ENCODE results near the gene HAUS6. TPM values are rescaled to one million over a fixed set of nuclear protein-coding genes. Genes with fewer than 3 reads are reported as not detected.
"Not testable (repeated sequence)": the region's sequence is repeated elsewhere in the genome, so short reads cannot be mapped to it uniquely, and the experiment has no call there.

The HAUS6 gene
- total RNA-seq = 10 to 100 TPM in 5 of 8 experiments, 1 to 10 TPM in 3; 5.8 to 30.3 (median 11.2) TPM

GRCh38 chr9:19102631-19103345, at the start of gene HAUS6:
TSS of gene HAUS6 (minus strand) at chr9:19102904. CDS start at chr9:19102651, 253 bp downstream.
- ATAC-seq (replicated peaks in 6 of 8) = peak; percentile 95 to 98 (median 97)
- peak within 1 kb of the TSS; percentile 56 to 76 (median 61) for H3K4me3 ChIP-seq
- H3K4me1 ChIP-seq (replicated peaks in 1 of 2) = peaks cover 10 to 18% of the 10 kb centered on the region in 2 donors
- in situ Hi-C loops (cut with MboI; ENCODE audit: low pct_unique_long_range_greater_than_20kb in 2 of 9, low sequenced_read_pairs in 9 of 9, unreplicated experiment in 9 of 9) = no loop called here
- H3K27ac ChIP-seq = peak within 1 kb of the TSS; percentile 60 to 71
- WGBS, 10 experiments = 0 to 80% (median 20%) methylated on average over 4 to 21 of the region's 46 CpGs; no CpG with 5 or more reads in 2 of the 10 experiments

- ATAC-seq (replicated peaks in 6 of 8); H3K4me1 ChIP-seq (replicated peaks in 1 of 2); in situ Hi-C loops (cut with MboI; ENCODE audit: low pct_unique_long_range_greater_than_20kb in 2 of 9, low sequenced_read_pairs in 9 of 9, unreplicated experiment in 9 of 9); H3K27ac ChIP-seq; H3K4me3 ChIP-seq: not testable (repeated sequence)
- 20 to 100% (median 70%) methylated on average over 1 to 2 of the region's 2 CpGs; no CpG with 5 or more reads in 3 of the 10 experiments for WGBS, 10 experiments
Observed at GRCh38 chr9:19152160-19152498, 49.4 kb upstream of the HAUS6 start.

GRCh38 chr9:19151425-19152159, 48.9 kb upstream of the HAUS6 start:
- Histone ChIP-seq H3K4me3 (no peak overlapping the region), H3K27ac (no peak overlapping the region), H3K4me1 (replicated peaks in 1 of 2) (no peaks in the 10 kb centered on the region)
- no peak for ATAC-seq (replicated peaks in 6 of 8)
- in situ Hi-C loops (cut with MboI; ENCODE audit: low pct_unique_long_range_greater_than_20kb in 2 of 9, low sequenced_read_pairs in 9 of 9, unreplicated experiment in 9 of 9) = no loop called here
- WGBS, 10 experiments = 48 to 80% (median 67%) methylated on average over 1 to 4 of the region's 5 CpGs; no CpG with 5 or more reads in 1 of the 10 experiments

GRCh38 chr9:19149230-19149629, 46.5 kb upstream of the HAUS6 start:
- H3K27ac ChIP-seq = no peak overlapping the region
- in situ Hi-C loops (cut with MboI; ENCODE audit: low pct_unique_long_range_greater_than_20kb in 2 of 9, low sequenced_read_pairs in 9 of 9, unreplicated experiment in 9 of 9) = no loop called here
- 0 to 60% (median 28%) methylated on average over 1 to 3 of the region's 3 CpGs; no CpG with 5 or more reads in 2 of the 10 experiments for WGBS, 10 experiments
- H3K4me3 ChIP-seq = no peak overlapping the region
- no peaks in the 10 kb centered on the region for H3K4me1 ChIP-seq (replicated peaks in 1 of 2)
- peak in 3 of 8 experiments; percentile 62 to 92 (median 84) for ATAC-seq (replicated peaks in 6 of 8)

- 0 to 100% (median 89%) methylated on average over 1 to 4 of the region's 5 CpGs; no CpG with 5 or more reads in 1 of the 10 experiments for WGBS, 10 experiments
- H3K27ac ChIP-seq = no peak overlapping the region
Observed at GRCh38 chr9:19148187-19148586, 45.5 kb upstream of the HAUS6 start.

GRCh38 chr9:19146441-19147024, 43.8 kb upstream of the HAUS6 start:
- no peak for ATAC-seq (replicated peaks in 6 of 8)
- Histone ChIP-seq H3K4me1 (replicated peaks in 1 of 2) (no peaks in the 10 kb centered on the region), H3K27ac (no peak overlapping the region), H3K4me3 (no peak overlapping the region)
- WGBS, 10 experiments = 36 to 100% (median 82%) methylated on average over 1 to 6 of the region's 7 CpGs
- in situ Hi-C loops (cut with MboI; ENCODE audit: low pct_unique_long_range_greater_than_20kb in 2 of 9, low sequenced_read_pairs in 9 of 9, unreplicated experiment in 9 of 9) = no loop called here

More at GRCh38 chr9:19148187-19148586, 45.5 kb upstream of the HAUS6 start:
- H3K4me1 ChIP-seq (replicated peaks in 1 of 2) = no peaks in the 10 kb centered on the region
- peak in 3 of 8 experiments; percentile 64 to 94 (median 83) for ATAC-seq (replicated peaks in 6 of 8)
- no peak overlapping the region for H3K4me3 ChIP-seq
- in situ Hi-C loops (cut with MboI; ENCODE audit: low pct_unique_long_range_greater_than_20kb in 2 of 9, low sequenced_read_pairs in 9 of 9, unreplicated experiment in 9 of 9) = no loop called here

GRCh38 chr9:19145881-19146280, 43.2 kb upstream of the HAUS6 start:
- Histone ChIP-seq H3K27ac (no peak overlapping the region), H3K4me3 (no peak overlapping the region), H3K4me1 (replicated peaks in 1 of 2) (no peaks in the 10 kb centered on the region)
- 0 to 100% (median 85%) methylated on average over 1 to 4 of the region's 5 CpGs; no CpG with 5 or more reads in 4 of the 10 experiments for WGBS, 10 experiments
- ATAC-seq (replicated peaks in 6 of 8) = no peak
- in situ Hi-C loops (cut with MboI; ENCODE audit: low pct_unique_long_range_greater_than_20kb in 2 of 9, low sequenced_read_pairs in 9 of 9, unreplicated experiment in 9 of 9) = no loop called here

- ATAC-seq (replicated peaks in 6 of 8) = no peak
- WGBS, 10 experiments = 0 to 100% (median 80%) methylated on average over 1 to 6 of the region's 6 CpGs; no CpG with 5 or more reads in 2 of the 10 experiments
- in situ Hi-C loops (cut with MboI; ENCODE audit: low pct_unique_long_range_greater_than_20kb in 2 of 9, low sequenced_read_pairs in 9 of 9, unreplicated experiment in 9 of 9) = no loop called here
- no peak overlapping the region for H3K27ac ChIP-seq
- H3K4me3 ChIP-seq = no peak overlapping the region
- H3K4me1 ChIP-seq (replicated peaks in 1 of 2) = no peaks in the 10 kb centered on the region
Observed at GRCh38 chr9:19140259-19140658, 37.6 kb upstream of the HAUS6 start.

GRCh38 chr9:19138084-19138483, 35.4 kb upstream of the HAUS6 start:
- 29 to 100% (median 83%) methylated on average over 1 of the region's 1 CpG; no CpG with 5 or more reads in 2 of the 10 experiments for WGBS, 10 experiments
- ATAC-seq (replicated peaks in 6 of 8) = no peak
- Histone ChIP-seq H3K4me3 (no peak overlapping the region), H3K4me1 (replicated peaks in 1 of 2) (no peaks in the 10 kb centered on the region), H3K27ac (no peak overlapping the region)
- in situ Hi-C loops (cut with MboI; ENCODE audit: low pct_unique_long_range_greater_than_20kb in 2 of 9, low sequenced_read_pairs in 9 of 9, unreplicated experiment in 9 of 9) = no loop called here

- H3K4me1 ChIP-seq (replicated peaks in 1 of 2) = no peaks in the 10 kb centered on the region
- H3K4me3 ChIP-seq = no peak overlapping the region
- no peak overlapping the region for H3K27ac ChIP-seq
- no peak for ATAC-seq (replicated peaks in 6 of 8)
- 83 to 100% (median 92%) methylated on average over 1 of the region's 1 CpG; no CpG with 5 or more reads in 6 of the 10 experiments for WGBS, 10 experiments
- in situ Hi-C loops (cut with MboI; ENCODE audit: low pct_unique_long_range_greater_than_20kb in 2 of 9, low sequenced_read_pairs in 9 of 9, unreplicated experiment in 9 of 9) = no loop called here
Observed at GRCh38 chr9:19137282-19137681, 34.6 kb upstream of the HAUS6 start.

- Histone ChIP-seq H3K4me3 (no peak overlapping the region), H3K27ac (no peak overlapping the region), H3K4me1 (replicated peaks in 1 of 2) (no peaks in the 10 kb centered on the region)
- WGBS, 10 experiments = 39 to 100% (median 76%) methylated on average over 1 to 3 of the region's 3 CpGs; no CpG with 5 or more reads in 2 of the 10 experiments
- in situ Hi-C loops (cut with MboI; ENCODE audit: low pct_unique_long_range_greater_than_20kb in 2 of 9, low sequenced_read_pairs in 9 of 9, unreplicated experiment in 9 of 9) = no loop called here
- no peak for ATAC-seq (replicated peaks in 6 of 8)
Observed at GRCh38 chr9:19136129-19136528, 33.4 kb upstream of the HAUS6 start.

GRCh38 chr9:19133549-19134345, 31.0 kb upstream of the HAUS6 start:
- no peak for ATAC-seq (replicated peaks in 6 of 8)
- WGBS, 10 experiments = 66 to 100% (median 92%) methylated on average over 1 to 6 of the region's 6 CpGs; no CpG with 5 or more reads in 1 of the 10 experiments
- in situ Hi-C loops (cut with MboI; ENCODE audit: low pct_unique_long_range_greater_than_20kb in 2 of 9, low sequenced_read_pairs in 9 of 9, unreplicated experiment in 9 of 9) = no loop called here
- Histone ChIP-seq H3K27ac (no peak overlapping the region), H3K4me3 (no peak overlapping the region), H3K4me1 (replicated peaks in 1 of 2) (no peaks in the 10 kb centered on the region)
